Cardiac fibroblast (primary cell): ENCODE results near the gene MPP3.
A peak's percentile ranks its signal among the peaks of the same experiment; 100 is the strongest.

Source experiments
- DNase-seq, 2 donors: peaks; one replicate each; pipeline versions ENCODE4 v3.0.0 to v3.0.0-alpha.2; 2010; ENCODE audit warnings: low read depth in 2 of 2
- H3K4me3 ChIP-seq, 2 donors: replicated peaks in 1 of 2; 1 replicate in 1 of 2; 2 replicates in 1 of 2; pipeline ENCODE4 v1.5.1; 2011; ENCODE audit warnings: low read depth in 2 of 2, low read length in 2 of 2, mild to moderate bottlenecking in 2 of 2, moderate library complexity in 1 of 2
- TF ChIP-seq, protein P1 (sequence below): IDR thresholded peaks from one replicate; pipeline ENCODE4 v1.5.1; 2011; ENCODE audit warnings: low read depth, mild to moderate bottlenecking, low read length, inconsistent platforms

Gene MPP3, protein sequence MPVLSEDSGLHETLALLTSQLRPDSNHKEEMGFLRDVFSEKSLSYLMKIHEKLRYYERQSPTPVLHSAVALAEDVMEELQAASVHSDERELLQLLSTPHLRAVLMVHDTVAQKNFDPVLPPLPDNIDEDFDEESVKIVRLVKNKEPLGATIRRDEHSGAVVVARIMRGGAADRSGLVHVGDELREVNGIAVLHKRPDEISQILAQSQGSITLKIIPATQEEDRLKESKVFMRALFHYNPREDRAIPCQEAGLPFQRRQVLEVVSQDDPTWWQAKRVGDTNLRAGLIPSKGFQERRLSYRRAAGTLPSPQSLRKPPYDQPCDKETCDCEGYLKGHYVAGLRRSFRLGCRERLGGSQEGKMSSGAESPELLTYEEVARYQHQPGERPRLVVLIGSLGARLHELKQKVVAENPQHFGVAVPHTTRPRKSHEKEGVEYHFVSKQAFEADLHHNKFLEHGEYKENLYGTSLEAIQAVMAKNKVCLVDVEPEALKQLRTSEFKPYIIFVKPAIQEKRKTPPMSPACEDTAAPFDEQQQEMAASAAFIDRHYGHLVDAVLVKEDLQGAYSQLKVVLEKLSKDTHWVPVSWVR

GRCh38 chr17:43832976-43833829, at the start of gene MPP3:
Gene MPP3 (minus strand): TSS chr17:43833146. CDS start chr17:43831906, 1,240 bp downstream.
- peak; percentile 55 to 75 for DNase-seq
- TF ChIP-seq, protein P1, sequence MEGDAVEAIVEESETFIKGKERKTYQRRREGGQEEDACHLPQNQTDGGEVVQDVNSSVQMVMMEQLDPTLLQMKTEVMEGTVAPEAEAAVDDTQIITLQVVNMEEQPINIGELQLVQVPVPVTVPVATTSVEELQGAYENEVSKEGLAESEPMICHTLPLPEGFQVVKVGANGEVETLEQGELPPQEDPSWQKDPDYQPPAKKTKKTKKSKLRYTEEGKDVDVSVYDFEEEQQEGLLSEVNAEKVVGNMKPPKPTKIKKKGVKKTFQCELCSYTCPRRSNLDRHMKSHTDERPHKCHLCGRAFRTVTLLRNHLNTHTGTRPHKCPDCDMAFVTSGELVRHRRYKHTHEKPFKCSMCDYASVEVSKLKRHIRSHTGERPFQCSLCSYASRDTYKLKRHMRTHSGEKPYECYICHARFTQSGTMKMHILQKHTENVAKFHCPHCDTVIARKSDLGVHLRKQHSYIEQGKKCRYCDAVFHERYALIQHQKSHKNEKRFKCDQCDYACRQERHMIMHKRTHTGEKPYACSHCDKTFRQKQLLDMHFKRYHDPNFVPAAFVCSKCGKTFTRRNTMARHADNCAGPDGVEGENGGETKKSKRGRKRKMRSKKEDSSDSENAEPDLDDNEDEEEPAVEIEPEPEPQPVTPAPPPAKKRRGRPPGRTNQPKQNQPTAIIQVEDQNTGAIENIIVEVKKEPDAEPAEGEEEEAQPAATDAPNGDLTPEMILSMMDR = no peak
- peak within 1 kb of the TSS; percentile 52 to 68 for H3K4me3 ChIP-seq

DNA sequence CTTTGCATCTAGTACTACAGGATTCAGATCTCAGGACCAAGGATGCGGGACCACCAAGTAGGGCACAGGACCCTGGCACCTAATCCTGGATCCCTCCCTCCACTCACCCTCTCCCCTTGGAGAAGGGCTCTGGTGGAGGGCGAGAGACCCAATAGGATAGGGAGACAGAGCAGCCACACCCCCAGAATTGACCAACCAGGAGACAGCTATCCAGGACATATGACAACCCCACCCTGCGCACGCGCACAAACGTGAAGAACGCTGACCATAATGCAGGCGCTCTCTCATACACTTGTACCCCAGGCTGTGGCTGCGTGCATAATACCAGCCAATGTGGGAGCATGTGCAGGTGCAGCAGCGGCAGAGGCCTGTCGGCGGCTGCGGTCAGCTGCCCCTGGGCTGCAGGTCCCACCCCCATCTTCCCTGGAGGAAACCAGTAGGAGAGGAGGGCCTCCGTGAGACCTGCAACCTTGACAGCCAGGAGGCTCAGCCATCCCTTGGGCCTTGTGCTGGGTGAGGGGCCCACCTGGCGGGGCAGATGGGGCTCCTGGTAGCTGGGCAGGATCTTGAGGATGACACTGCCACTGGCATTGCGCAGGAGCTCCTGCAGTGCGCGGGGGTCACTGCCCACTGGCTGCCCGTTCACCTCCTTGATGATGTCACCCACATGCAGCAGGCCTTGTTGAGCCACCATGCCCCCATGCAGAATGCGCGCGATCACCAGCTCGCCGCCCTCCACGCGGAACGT, 49.0 kb upstream of the MPP3 start:
- TF ChIP-seq, protein P1 = no peak
- no peak overlapping the region for H3K4me3 ChIP-seq
- no peak for DNase-seq

- no peak for DNase-seq
- TF ChIP-seq, protein P1 = no peak
- H3K4me3 ChIP-seq = no peak overlapping the region
Observed at GRCh38 chr17:43881181-43881580, 48.2 kb upstream of the MPP3 start.

DNA sequence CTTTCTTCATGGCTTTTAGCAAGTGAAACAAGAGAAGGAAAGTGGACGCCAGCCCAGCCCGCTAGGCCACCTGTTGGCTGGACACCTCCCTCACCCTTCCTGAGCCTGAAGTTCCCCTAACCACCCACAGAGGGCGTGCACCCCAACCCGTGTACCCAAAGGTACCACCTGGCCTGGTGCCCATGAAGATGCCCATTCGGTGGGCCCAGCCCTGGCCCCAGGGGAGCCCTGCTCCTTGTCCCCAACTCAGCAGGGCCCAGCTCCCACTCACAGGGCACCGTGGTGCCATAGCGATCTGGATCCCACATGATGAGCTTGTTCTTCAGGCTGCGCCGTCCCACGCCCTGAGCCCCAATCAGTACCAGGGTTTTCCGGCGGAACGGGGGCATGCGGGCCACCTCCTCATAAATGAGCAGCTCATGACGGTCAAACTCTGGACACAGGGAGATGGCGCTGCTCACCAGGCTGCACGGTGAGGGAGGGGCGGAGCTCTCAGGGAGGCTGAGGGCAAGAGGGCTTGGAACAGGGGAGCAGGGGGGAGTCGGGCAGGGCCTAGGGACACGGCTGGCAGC, 47.6 kb upstream of the MPP3 start:
- DNase-seq = peak; percentile 13 to 18

DNA sequence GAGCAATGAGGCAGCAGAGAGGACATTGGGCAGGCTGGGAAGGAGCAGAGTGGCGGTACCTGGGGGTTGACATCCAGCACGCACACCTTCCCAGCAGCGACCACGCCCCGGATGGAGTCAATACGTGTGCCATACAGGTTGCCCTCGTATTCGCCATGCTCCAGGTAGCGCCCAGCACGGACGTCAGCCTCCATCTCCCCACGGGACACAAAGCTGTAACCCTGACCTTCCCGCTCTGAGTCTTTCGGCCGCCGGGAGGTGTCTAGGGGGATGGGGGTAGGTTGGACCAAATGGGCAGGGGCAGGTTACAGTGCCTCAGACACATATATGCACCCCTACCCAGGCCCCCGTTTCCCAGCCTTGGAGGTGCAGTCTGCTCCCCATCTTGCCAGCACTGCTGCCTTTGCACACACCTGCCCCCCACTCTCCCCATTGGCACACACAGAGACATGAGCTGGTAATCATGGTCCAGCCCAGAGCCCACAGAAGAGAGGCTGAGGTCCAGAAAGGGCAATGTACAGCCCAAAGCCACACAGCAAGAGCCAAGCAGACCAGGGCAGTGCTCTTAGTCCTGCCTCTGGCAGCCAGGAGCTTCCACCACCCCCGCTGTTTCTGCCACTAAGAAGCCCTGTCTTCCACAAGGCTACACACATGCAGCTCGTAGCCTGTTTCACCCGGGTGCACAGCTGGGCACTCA, 46.9 kb upstream of the MPP3 start:
- no peak for DNase-seq
- TF ChIP-seq, protein P1 = no peak
- H3K4me3 ChIP-seq = no peak overlapping the region

More for the DNA sequence above, 47.6 kb upstream of the MPP3 start:
- TF ChIP-seq, protein P1 = peak; percentile 75
- H3K4me3 ChIP-seq = no peak overlapping the region
